GM04504 (cell line): ENCODE results near the gene SLC12A8.

ENCODE experiments used
- DNase-seq: peaks from one replicate; pipeline ENCODE4 v3.0.0-alpha.2; 2012; ENCODE audit warnings: low read depth

Gene SLC12A8, protein sequence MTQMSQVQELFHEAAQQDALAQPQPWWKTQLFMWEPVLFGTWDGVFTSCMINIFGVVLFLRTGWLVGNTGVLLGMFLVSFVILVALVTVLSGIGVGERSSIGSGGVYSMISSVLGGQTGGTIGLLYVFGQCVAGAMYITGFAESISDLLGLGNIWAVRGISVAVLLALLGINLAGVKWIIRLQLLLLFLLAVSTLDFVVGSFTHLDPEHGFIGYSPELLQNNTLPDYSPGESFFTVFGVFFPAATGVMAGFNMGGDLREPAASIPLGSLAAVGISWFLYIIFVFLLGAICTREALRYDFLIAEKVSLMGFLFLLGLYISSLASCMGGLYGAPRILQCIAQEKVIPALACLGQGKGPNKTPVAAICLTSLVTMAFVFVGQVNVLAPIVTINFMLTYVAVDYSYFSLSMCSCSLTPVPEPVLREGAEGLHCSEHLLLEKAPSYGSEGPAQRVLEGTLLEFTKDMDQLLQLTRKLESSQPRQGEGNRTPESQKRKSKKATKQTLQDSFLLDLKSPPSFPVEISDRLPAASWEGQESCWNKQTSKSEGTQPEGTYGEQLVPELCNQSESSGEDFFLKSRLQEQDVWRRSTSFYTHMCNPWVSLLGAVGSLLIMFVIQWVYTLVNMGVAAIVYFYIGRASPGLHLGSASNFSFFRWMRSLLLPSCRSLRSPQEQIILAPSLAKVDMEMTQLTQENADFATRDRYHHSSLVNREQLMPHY

DNA sequence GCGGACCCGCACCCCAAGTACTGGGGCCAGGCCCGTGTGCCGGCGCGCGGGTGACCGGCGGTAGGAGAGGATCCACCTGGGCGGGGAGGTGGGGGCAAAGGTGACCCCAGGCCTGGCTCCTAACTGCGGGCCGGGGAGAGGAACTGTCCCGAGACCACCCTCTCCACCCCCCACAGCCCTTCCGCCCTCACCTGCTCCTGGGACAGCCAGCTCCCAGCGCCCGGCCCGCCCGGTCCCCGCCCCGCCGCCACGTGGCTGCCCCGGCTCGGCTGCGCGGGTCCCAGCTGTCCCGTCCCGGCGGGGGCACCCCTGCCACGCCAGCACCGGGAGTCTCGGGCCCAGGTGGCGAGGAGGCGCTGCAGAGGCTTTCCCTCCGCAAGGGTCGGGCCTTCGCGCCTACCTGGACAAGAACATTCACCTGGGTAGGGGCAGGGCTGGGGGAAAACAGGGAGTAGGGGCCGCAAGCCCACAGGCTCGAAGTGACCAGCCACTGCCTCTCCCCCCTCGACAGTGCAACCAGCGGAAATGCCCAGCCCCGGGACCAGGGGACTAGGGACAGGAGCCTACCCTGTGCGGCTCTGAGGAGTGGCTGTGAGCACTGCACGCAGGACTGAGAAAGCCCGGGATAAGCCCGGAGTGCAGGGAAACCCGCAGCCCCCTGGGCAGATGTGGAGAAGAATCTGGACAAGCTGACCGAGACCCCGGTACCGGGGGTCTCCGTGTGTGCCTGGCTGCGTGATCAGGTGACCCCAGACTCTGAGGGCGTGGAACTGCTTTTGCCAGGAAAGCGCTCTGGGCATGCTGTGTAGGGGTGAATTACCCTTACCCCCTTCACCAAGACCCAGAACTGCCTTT is at the start of gene SLC12A8:
SLC12A8 (minus strand) TSS at position 240 of the 855 bp plus-strand sequence. CDS start 1,399 bp downstream, outside the sequence.
- DNase-seq = no peak

DNA sequence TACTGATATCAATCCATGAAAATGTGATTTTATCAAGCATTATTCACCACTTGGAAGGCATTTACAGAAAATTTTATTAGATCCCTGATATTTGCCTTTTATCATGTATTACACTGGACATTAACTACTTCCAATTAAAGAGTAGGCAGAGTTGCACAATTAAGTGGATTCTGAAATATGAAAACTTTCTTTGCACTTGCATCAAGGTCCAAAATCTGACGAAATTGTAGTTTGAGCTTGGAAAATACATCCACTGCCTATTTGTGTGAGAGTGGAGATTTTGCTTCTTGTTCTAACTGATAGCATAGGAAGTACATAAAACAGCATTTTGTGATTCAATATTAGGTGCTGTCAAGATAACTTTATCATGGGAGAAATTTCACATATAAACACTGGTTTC is 49.6 kb upstream of the SLC12A8 start:
- DNase-seq = no peak

DNA sequence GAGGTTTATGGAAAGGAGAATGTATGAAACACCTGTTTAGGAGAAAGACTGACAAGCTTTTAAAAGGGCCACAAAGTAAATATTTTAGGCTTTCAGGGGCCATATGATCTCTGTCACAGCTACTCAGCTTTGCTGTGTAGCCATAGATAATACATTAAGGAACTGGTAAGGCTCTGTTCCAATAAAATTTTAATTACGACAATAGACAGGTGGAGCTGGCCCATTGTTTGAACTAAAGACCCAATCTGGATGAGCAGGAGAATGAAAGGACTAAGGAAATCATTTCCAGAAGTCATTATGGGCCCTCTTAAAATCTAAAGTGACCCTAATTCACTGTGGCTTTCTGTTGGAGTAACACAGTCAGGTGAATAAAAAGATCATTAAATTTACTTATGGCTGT is 48.5 kb upstream of the SLC12A8 start:
- DNase-seq = no peak

DNA sequence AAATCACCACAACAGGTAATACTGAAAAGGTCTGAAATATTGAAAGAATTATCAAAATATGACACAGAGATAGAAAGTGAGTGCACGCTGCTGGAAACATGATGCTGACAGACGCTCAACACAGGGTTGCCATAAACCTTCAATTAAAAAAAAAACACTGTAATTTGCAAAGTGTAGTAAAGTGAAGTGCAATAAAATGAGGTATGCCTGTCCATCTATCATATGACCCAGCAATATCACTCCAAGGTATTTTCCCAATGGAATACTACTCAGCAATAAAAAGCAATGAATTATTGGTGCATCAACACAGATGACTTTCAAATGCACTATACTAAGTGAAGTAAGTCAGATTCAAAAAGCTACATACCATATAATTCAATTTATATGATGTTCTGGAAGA is 47.6 kb upstream of the SLC12A8 start:
- no peak for DNase-seq

DNA sequence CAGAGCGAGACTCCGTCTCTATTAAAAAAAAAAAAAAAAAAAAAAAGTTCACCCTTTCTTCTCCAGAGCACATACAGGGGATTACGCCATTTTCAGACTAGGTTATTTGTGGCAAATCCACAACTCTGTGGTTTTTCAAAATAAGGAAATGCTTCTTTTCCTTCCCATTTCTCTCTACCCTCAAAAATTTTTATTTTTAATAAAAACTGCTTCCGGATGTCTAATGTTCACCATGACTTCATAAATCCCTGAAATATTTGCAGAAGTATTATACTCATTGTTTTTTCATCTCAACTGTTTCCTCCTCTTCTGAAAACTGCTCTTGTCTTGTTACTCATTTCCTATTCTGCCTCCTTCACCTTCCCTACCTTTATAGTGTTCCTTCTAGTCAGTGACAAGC is 45.0 kb upstream of the SLC12A8 start:
- DNase-seq = no peak

DNA sequence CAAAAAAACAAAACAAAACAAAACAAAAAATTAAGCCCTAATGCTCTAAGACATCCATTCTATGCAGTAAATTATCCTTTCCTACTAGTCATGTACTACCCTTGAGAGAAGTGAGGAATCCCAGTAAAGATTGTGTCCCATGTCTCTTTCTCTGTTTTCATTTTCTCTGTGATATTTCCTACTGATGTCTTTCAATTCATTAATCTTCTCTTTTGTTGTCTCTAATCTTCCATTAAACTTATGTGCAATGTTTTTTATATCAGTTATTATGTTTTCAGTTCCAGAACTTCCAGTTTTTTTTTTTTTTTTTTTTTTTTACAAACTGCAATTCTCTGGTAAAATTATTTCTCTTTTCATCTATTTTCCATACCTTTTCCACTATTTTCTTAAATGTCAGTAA is 44.1 kb upstream of the SLC12A8 start:
- no peak for DNase-seq

DNA sequence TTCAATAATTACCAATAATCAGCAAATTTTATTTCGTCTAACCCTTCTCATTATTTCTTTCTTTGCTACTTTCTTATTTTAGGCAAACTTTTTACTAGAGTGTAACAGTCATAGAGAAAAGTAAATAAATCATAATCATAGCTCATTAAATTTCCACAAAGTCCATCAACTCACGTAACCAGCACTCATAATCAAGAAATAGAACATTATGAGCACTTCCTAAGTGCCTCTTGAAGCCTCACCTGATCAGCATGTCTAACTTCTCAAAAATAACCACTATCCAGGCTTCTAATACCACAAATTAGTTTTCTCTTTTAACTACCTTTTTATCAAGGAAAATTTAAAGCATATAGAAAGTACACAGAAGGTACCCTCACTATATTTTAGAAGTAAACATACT is 38.4 kb upstream of the SLC12A8 start:
- DNase-seq = no peak

DNA sequence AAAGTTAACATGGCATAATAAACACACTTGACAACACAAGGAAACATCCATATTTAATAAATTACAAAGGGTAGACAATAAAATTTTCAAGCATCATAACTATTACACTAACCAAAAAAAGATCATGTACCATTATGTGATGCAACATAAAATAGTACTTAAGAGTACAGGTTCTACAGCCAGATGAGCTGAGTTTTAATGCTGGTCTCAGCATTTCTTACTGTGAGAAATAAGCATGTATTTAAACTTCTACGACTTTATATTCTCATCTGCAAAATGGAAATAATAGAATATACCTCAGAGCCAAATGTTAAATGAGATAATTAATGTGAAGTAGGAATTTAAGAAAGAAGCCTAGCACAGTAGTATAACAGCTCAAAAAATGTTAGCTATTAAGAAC is 33.7 kb upstream of the SLC12A8 start:
- DNase-seq = no peak

DNA sequence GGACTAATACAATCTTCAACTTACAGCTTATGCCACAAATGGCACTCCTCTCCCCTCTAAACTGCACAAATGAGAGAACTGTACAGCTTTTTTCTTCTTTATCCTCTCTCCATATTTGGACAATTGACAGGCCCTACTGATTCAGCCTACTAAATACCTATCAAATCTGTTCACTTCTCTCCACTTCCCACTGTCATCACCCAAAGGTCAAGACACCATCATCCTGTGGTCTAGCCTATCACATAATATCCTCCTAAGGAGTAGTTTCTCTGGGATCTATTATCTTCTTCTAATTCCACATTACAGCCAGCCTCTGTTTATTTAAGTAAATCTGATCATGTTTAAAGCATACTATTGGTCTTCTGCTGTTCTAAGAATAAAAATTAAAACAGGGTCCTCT is 33.0 kb upstream of the SLC12A8 start:
- DNase-seq = no peak

DNA sequence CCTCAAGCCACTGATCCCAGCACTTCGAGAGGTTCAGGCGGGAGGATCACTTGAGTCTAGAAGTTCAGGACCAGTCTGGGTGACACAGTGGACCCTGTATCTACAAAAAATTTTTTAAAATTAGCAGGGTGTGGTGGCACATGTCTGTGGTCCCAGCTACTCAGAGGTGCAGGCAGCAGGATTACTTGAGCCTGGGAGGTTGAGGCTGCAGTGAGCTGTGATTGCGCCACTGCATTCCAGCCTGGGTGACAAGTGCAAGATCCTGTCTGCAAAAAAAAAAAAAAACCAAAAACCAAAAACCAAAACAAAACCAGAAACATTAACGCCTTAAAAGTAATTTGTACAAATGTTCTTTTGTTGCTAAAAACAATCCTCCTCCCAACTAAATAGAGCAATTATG is 27.9 kb upstream of the SLC12A8 start:
- DNase-seq = peak; percentile 13

DNA sequence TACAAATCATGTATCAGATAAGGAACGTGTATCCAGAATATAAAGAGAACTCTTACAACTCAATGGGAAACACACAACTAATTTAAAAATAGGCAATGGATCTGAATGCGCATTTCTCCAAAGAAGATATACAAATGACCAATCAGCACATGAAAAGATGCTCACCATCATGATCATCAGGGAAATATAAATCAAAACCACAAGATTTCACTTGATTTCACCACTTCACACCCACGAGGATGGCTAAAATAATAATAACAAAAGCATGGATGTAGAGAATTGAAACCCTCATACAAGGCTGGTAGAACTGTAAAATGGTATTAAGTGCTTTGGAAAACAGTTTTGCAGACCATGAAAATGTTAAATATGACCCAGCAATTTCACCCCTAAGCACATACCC is 26.7 kb upstream of the SLC12A8 start:
- no peak for DNase-seq

DNA sequence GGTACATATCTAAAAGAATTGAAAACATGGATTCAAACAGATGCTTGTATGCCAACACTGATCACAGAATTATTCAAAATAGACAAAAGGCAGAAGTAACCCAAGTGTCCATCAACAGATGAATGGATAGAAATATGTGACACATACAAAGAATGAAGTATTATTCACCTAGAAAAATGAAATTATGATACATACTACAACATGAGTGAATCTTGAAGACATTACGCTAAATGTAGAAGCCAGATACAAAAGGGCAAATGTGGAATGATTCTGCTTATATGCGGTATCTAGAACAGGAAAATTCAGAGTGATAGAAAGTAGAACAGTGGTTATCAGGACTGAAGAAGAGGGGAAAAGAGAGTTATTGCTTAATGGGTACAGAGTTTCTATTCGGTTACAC is 26.2 kb upstream of the SLC12A8 start:
- DNase-seq = no peak

DNA sequence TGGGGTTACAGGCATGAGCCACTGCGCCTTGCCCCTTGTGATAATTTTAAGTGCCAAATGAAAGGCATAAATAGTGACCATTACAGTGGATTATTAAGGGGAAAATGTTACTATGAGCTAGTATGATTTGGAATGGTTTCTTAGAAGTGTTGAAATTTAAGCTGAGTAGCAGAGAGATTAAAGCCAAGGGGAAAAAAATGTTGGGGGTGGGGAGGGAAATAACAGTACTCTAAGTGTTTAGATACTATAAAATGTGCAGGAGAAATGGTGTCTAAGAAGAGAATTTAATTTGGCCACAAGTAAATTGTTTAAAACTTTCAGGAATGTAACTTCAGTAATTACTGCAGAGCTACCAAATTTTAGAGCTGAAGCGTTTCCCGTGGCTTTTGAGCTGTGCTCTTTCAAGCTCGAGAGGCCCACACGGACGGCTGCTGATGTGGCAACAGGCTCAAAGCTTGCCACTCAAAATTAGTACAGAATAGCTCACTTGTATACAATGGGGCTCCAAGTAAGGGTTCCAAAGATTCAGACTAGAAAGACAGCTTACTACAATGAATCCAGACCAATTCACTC is 23.9 kb upstream of the SLC12A8 start:
- no peak for DNase-seq

DNA sequence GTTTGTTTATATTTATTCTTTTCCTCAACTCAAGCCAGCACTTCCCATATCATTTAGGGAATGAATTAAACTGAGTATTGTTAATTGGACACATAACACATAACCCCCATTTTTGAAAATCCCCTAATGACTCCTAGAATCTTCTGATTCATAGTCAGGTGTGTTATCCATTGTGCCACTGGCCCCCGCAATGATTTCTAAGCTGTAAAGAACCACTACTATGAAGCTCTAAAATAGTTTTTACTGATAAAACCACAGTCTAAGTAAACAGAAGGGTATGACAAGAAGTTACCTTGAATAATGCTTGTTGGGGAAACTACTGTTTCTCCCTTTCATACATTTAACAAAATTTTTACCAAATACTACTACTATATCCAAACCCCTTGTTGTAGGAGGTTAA is 22.3 kb upstream of the SLC12A8 start:
- no peak for DNase-seq

DNA sequence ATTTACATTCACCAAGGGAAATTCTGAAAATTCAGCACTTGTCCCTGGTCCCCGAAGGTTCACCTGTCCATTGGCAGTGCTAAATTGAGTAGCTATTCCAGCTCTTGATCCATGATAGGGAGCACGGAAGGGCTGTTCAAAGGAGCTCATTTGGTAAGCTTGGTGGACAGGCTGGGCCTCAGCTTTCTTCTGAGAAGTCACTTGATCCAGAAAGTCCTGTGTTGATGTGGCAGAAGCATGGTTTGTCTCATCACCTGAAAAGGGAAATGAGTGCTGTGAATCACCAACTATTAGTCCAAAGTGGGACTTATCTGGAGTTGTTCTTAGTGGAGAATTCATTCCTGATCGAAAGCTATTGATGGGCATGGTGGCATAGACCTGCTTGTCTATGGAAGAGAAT is 19.9 kb upstream of the SLC12A8 start:
- no peak for DNase-seq

DNA sequence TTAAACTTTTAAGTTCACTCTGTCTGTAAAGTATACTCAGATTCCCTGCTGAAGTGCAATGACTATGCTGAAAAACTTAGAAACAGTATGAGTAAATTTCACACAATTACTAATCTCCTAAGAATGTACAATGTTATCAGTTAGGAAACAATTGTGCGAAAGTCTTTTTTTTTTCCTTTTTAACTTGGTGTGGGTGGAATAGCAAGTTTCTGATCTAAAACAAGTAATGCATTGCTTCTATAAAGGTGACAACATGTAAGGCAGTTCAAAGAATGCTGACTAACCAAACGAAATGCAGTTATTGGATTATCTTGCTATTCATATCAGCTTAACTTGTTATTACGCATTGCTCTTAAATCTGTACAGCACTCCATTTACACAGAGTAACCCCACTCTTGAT is 19.3 kb upstream of the SLC12A8 start:
- peak; percentile 37 for DNase-seq

DNA sequence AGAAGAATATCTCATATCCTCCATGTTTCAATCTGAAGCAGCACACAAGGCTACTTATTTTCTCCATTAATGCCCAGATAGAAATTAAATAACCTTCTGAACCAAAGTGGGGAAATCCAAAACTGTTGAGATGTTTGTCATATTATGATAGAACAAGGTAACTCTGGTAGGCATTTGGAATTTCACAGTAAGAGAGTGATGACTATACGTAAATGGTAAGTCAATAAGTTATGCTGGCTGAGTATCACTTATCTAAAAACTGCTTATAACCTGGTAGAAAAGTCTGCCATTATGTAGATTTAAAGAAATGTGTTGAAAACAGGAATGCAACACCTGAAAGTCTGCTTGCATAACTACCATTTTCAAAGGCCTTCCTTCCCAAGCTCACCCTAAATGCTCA is 17.2 kb upstream of the SLC12A8 start:
- DNase-seq = no peak

DNA sequence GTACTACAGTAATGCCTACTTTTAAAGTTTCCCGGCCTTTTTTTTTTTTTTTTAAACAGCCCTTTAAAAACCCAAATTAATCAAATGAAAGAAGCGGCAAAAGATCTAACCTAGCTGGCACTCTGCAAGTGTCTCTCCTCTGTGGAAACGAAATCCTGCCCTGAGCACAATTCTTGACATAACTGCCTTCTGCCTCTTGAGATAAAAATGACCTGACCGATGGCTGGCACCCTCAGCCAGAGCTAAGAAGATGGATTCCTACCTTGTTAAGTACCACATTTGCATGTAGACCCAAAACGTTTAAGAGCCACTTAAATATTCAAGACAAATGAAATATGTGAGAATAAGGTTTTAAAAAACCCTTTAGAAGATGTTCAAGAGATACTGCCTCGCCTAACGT is 16.6 kb upstream of the SLC12A8 start:
- DNase-seq = no peak

DNA sequence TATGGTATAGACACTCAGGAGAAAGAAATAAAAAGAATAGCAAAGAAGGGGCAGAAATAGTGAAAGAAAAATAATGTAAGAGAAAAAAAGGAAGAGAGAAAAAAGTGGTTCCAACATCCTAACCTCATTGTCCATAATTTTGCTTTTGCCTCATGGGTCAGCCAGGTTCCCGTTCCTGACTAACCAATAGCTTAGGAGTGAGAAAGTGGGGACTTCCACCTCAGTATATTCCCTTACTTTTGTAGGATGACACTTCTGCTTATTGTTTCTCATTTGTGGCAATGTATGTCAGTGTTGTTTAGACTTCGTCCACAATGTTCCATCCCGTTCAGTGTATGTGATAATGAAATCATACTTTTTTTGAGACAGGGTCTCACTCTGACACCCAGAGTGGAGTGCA is 9.3 kb upstream of the SLC12A8 start:
- no peak for DNase-seq

DNA sequence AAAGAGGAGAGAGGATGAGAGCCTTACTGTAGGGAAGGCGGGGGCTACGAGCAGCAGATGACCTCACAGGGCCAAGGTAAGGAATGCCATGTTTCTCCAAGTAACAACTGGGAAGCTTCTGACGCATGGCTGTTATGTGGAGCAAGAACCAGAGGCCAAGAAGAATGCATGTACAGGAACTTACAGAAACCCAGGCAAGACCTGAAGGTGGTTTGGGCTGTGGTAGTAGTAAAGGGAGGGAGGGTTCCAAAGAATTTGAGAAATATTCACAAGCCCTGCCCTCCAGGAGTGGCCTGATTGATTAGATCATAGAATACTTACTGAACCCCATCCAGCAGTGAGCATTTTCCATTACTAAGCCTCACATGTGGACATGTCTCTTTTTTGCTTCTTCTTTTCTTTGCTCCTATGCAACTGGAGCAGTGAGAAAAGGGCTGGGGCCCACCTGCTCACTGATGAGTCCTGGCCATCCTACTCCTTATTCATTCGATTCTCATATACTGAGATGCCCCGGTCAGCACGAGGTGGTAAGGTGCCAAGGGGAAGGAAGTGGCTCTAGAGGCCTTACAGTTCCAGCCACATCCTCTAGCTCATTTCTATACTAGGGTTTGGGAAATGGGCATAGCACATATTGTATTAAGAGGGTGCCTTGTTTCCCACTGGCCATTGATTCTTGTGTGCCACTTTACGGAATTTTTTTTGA is 8.3 kb upstream of the SLC12A8 start:
- no peak for DNase-seq

DNA sequence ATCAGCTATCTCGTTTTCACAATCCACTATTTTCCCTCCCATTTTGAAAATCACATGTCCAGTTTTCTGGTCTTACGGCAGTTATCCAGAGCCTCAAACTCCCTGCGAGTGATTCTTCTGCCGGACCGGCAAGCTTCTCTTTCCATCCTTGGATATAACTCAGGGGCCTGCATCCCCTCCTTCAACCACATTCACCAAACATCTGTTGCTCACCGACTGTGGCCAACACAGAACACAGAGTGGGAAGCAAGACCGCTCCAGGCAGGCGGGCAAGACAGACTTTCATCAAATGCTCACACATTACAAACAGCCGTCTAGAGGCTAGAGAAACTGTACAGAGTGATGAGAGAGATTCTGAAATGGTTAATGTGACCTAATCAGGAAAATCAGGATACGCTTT is 7.6 kb upstream of the SLC12A8 start:
- DNase-seq = no peak

DNA sequence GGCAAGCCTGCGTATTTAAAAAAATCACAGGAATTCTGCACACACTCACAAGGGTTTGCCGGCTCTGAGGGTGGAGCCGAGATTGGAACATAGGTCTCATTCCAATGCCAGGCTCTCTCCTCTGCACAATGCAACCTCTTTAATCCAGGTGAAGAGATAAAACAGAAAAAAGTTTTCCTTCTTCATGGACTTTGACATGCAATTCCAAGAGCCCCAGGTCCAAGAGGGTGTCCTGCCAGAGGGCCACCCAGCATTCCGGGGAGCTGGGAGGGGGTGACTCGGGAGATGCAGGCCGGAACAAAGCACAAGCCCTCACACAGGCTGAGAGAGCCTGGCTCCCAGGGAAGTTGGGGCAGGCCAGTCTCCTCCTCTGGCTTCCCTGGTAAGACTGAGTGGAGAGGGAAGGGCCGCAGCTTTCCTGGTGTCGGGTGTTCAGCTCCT is 6.7 kb upstream of the SLC12A8 start:
- no peak for DNase-seq
